CD14-positive monocyte (primary cell): ENCODE measurements around the gene OR2T33. TPM values are rescaled to one million over a fixed set of nuclear protein-coding genes. Genes with fewer than 3 reads are reported as not detected.
"Not testable (repeated sequence)": the region's sequence is repeated elsewhere in the genome, so short reads cannot be mapped to it uniquely, and the experiment has no call there.

ENCODE experiments used
- DNase-seq, 3 donors: peaks; one replicate each; pipeline ENCODE4 v3.0.0-alpha.2; 2011 to 2022
- H2AFZ ChIP-seq: 2 replicates; pipeline ENCODE4 v1.6.0; 2012; ENCODE audit warnings: mild to moderate bottlenecking, low read depth, low read length, inconsistent platforms; ENCODE audit not compliant: insufficient read depth, poor library complexity, severe bottlenecking
- H3K27ac ChIP-seq, 2 donors: 1 replicate in 1 of 2; 2 replicates in 1 of 2; pipeline ENCODE4 v1.5.1; 2012 to 2013; ENCODE audit warnings: low read length in 2 of 2, control low read depth in 1 of 2, inconsistent platforms in 1 of 2, low read depth in 1 of 2, mild to moderate bottlenecking in 1 of 2
- H3K27me3 ChIP-seq, 2 donors: one replicate each; pipeline versions ENCODE4 v1.6.0 to v1.6.1; 2011 to 2013; ENCODE audit warnings: low read length in 2 of 2; ENCODE audit not compliant: control insufficient read depth in 2 of 2, insufficient read depth in 2 of 2
- H3K36me3 ChIP-seq, 2 donors: replicated peaks in 1 of 2; 1 replicate in 1 of 2; 2 replicates in 1 of 2; pipeline versions ENCODE4 v1.5.1 to v1.6.1; 2012 to 2013; ENCODE audit warnings: low read length in 2 of 2, control low read depth in 1 of 2, inconsistent platforms in 1 of 2, mild to moderate bottlenecking in 1 of 2; ENCODE audit not compliant: insufficient read depth in 2 of 2, control insufficient read depth in 1 of 2
- H3K4me1 ChIP-seq, 2 donors: 1 replicate in 1 of 2; 2 replicates in 1 of 2; pipeline versions ENCODE4 v1.5.1 to v1.6.1; 2012 to 2013; ENCODE audit warnings: low read length in 2 of 2, control low read depth in 1 of 2, inconsistent platforms in 1 of 2, mild to moderate bottlenecking in 1 of 2, moderate library complexity in 1 of 2; ENCODE audit not compliant: insufficient read depth in 2 of 2, control insufficient read depth in 1 of 2
- H3K4me2 ChIP-seq: replicated peaks from 2 replicates; pipeline ENCODE3; 2012; ENCODE audit warnings: low read length, moderate library complexity, mild to moderate bottlenecking; ENCODE audit not compliant: poor library complexity, severe bottlenecking; ENCODE audit errors: extremely low read depth
- H3K4me3 ChIP-seq, 3 experiments: fragments of 200-600 bp in 1 of 3; sonication (generic) in 1 of 3; replicated peaks in 1 of 3; 1 replicate in 2 of 3; 2 replicates in 1 of 3; pipeline ENCODE4 v1.5.1; 2011 to 2013; ENCODE audit warnings: low read length in 3 of 3, mild to moderate bottlenecking in 3 of 3, control low read depth in 2 of 3, low read depth in 2 of 3, inconsistent platforms in 1 of 3, moderate library complexity in 1 of 3
- H3K79me2 ChIP-seq: 2 replicates; pipeline ENCODE4 v1.6.0; 2012; ENCODE audit warnings: mild to moderate bottlenecking, control low read depth, inconsistent platforms, low read length, moderate library complexity; ENCODE audit not compliant: insufficient read depth
- H3K9ac ChIP-seq: 2 replicates; pipeline ENCODE4 v1.6.0; 2017; ENCODE audit warnings: low read length, mild to moderate bottlenecking; ENCODE audit not compliant: insufficient read depth, poor library complexity, severe bottlenecking
- H3K9me3 ChIP-seq, 2 donors: replicated peaks in 1 of 2; 1 replicate in 1 of 2; 2 replicates in 1 of 2; pipeline versions ENCODE4 v1.5.1 to v1.6.1; 2012 to 2013; ENCODE audit warnings: low read length in 2 of 2, control low read depth in 1 of 2; ENCODE audit not compliant: control insufficient read depth in 1 of 2, insufficient read depth in 1 of 2
- H4K20me1 ChIP-seq: 2 replicates; pipeline ENCODE4 v1.6.0; 2012; ENCODE audit warnings: mild to moderate bottlenecking, low read length, control low read depth, moderate library complexity; ENCODE audit not compliant: insufficient read depth
- H3K27ac Mint-ChIP-seq, 7 donors: one replicate each; pipeline ENCODE4 v1.8.0; 2020; ENCODE audit warnings: mild to moderate bottlenecking in 7 of 7, mixed read lengths in 7 of 7, moderate library complexity in 6 of 7, inconsistent platforms in 2 of 7
- H3K27me3 Mint-ChIP-seq, 3 donors: one replicate each; pipeline ENCODE4 v1.8.0; 2021 to 2022; ENCODE audit warnings: low read depth in 3 of 3, mild to moderate bottlenecking in 3 of 3, mixed read lengths in 3 of 3, moderate library complexity in 3 of 3, inconsistent platforms in 1 of 3
- H3K36me3 Mint-ChIP-seq, 2 donors: one replicate each; pipeline ENCODE4 v1.8.0; 2020; ENCODE audit warnings: mixed read lengths in 2 of 2, inconsistent platforms in 1 of 2, mild to moderate bottlenecking in 1 of 2
- H3K4me1 Mint-ChIP-seq: one replicate; pipeline ENCODE4 v1.8.0; 2020; ENCODE audit warnings: mild to moderate bottlenecking, mixed read lengths
- H3K4me3 Mint-ChIP-seq, 2 donors: one replicate each; pipeline ENCODE4 v1.8.0; 2020; ENCODE audit warnings: mild to moderate bottlenecking in 2 of 2, mixed read lengths in 2 of 2, moderate library complexity in 1 of 2
- H3K9me3 Mint-ChIP-seq, 7 donors: one replicate each; pipeline ENCODE4 v1.8.0; 2020 to 2022; ENCODE audit warnings: mixed read lengths in 7 of 7, mild to moderate bottlenecking in 6 of 7, moderate library complexity in 6 of 7, inconsistent platforms in 2 of 7
- CTCF ChIP-seq: fragments of 200-600 bp; IDR thresholded peaks from one replicate; pipeline ENCODE4 v1.8.0; 2022; ENCODE audit warnings: antibody characterized with exemption, mild to moderate bottlenecking
- WGBS: methylation state at CpG from one replicate; pipeline ENCODE4 v1.1.5; 2013; ENCODE audit warnings: missing lambda C conversion rate; ENCODE audit not compliant: insufficient coverage; 5-methylcytosine and 5-hydroxymethylcytosine counted together
- intact Hi-C, 2 donors: fragments of 100-400 bp; cut with micrococcal nuclease; formaldehyde crosslinking; loops; one replicate each; pipeline versions ENCODE4 v1.15.0 to v1.15.1; 2023
- polyA plus RNA-seq, 3 donors: library from polyadenylated mRNA; depleted of rRNA in 1 of 3; unstranded in 2 of 3; stranded (reverse) in 1 of 3; fragments of 300-500 nt in 2 of 3; fragments of >200 nt in 1 of 3; fragmentation: Illumina TruSeq in 2 of 3; gene quantifications; 1 replicate in 2 of 3; 2 replicates in 1 of 3; pipeline ENCODE4 v1.2.3, GENCODE V29; 2012 to 2021

OR2T33 gene
- polyA plus RNA-seq, 3 donors, result not detected

GRCh38 chr1:248306103-248306502 lies 28.3 kb upstream of the OR2T33 start:
- Mint-ChIP-seq H3K4me3 (no peak overlapping the region), H3K27me3 (peaks cover 0 to 1% (median 0%) of the 10 kb centered on the region in 3 donors), H3K36me3 (no peaks in the 10 kb centered on the region), H3K4me1 (no peaks in the 10 kb centered on the region), H3K27ac (no peak overlapping the region), H3K9me3 (peaks cover 0 to 6% (median 4%) of the 10 kb centered on the region in 7 donors)
- no peak overlapping the region for H2AFZ ChIP-seq
- no peaks in the 10 kb centered on the region for H3K27me3 ChIP-seq
- no peaks in the 10 kb centered on the region for H4K20me1 ChIP-seq
- H3K4me2 ChIP-seq, result no peak overlapping the region
- intact Hi-C loops, result no loop called here
- no peak overlapping the region for H3K4me3 ChIP-seq
- TF ChIP-seq CTCF, result no peak
- peaks cover 0 to 8% of the 10 kb centered on the region in 2 donors for H3K9me3 ChIP-seq
- no peak overlapping the region for H3K9ac ChIP-seq
- H3K79me2 ChIP-seq, result no peaks in the 10 kb centered on the region
- no peaks in the 10 kb centered on the region for H3K4me1 ChIP-seq
- WGBS, result 96% methylated on average over 9 of the region's 19 CpGs
- no peak for DNase-seq
- no peak overlapping the region for H3K27ac ChIP-seq
- no peaks in the 10 kb centered on the region for H3K36me3 ChIP-seq

GRCh38 chr1:248305672-248306071 lies 27.9 kb upstream of the OR2T33 start:
- H3K27ac ChIP-seq, intact Hi-C loops, H3K36me3 ChIP-seq, H3K9ac ChIP-seq, H3K4me1 Mint-ChIP-seq, H3K9me3 ChIP-seq, H3K9me3 Mint-ChIP-seq, H2AFZ ChIP-seq, H3K4me3 Mint-ChIP-seq, H3K36me3 Mint-ChIP-seq, H3K4me2 ChIP-seq, H3K27me3 ChIP-seq, H3K27ac Mint-ChIP-seq, H3K4me1 ChIP-seq, H3K27me3 Mint-ChIP-seq, DNase-seq, H3K79me2 ChIP-seq, H4K20me1 ChIP-seq, H3K4me3 ChIP-seq: not testable (repeated sequence)
- WGBS, result 100% methylated on average over 1 of the region's 9 CpGs
